Activated CD4-positive, alpha-beta T cell treated with anti-CD3 and anti-CD28 coated beads, Interleukin-2, amount 10 ng/mL, durations not matched to agents 24 days and 14 days (primary cell): ENCODE measurements around the gene DDAH1. TPM values are rescaled to one million over a fixed set of nuclear protein-coding genes. Genes with fewer than 3 reads are reported as not detected.

Source experiments
- DNase-seq: peaks from one replicate; pipeline ENCODE4 v3.0.0; 2022
- H3K27ac Mint-ChIP-seq: one replicate; pipeline ENCODE4 v1.8.0; 2022; ENCODE audit warnings: mild to moderate bottlenecking, mixed read lengths
- H3K27me3 Mint-ChIP-seq: one replicate; pipeline ENCODE4 v1.8.0; 2022; ENCODE audit warnings: mixed read lengths
- H3K36me3 Mint-ChIP-seq: one replicate; pipeline ENCODE4 v1.8.0; 2022; ENCODE audit warnings: low read depth, mild to moderate bottlenecking, mixed read lengths
- H3K4me1 Mint-ChIP-seq: one replicate; pipeline ENCODE4 v1.8.0; 2021; ENCODE audit warnings: mixed read lengths
- H3K4me3 Mint-ChIP-seq: one replicate; pipeline ENCODE4 v1.8.0; 2022; ENCODE audit warnings: mild to moderate bottlenecking, moderate library complexity, mixed read lengths
- H3K9me3 Mint-ChIP-seq: one replicate; pipeline ENCODE4 v1.8.0; 2021; ENCODE audit warnings: mixed read lengths
- intact Hi-C: fragments of 100-400 bp; cut with micrococcal nuclease; formaldehyde crosslinking; loops from one replicate; pipeline ENCODE4 v1.15.1; 2023
- total RNA-seq: library from RNA; stranded (reverse); gene quantifications from 2 replicates; pipeline ENCODE4 v1.2.3, GENCODE V29; 2022

The DDAH1 gene
- total RNA-seq, 1 donor from 2014 or later = not detected

GRCh38 chr1:85289207-85289847, 175.6 kb downstream of the DDAH1 start:
- DNase-seq = no peak
- no peaks in the 10 kb centered on the region for H3K36me3 Mint-ChIP-seq
- H3K4me3 Mint-ChIP-seq = no peak overlapping the region
- H3K4me1 Mint-ChIP-seq = peaks cover 10% of the 10 kb centered on the region
- H3K27me3 Mint-ChIP-seq = peaks cover 48% of the 10 kb centered on the region
- no peak overlapping the region for H3K27ac Mint-ChIP-seq
- intact Hi-C loops = no loop called here
- no peaks in the 10 kb centered on the region for H3K9me3 Mint-ChIP-seq

GRCh38 chr1:85284202-85284601, 180.8 kb downstream of the DDAH1 start:
- Mint-ChIP-seq H3K4me3 (no peak overlapping the region), H3K36me3 (no peaks in the 10 kb centered on the region), H3K4me1 (peaks cover 8% of the 10 kb centered on the region), H3K9me3 (no peaks in the 10 kb centered on the region), H3K27ac (no peak overlapping the region), H3K27me3 (peaks cover 44% of the 10 kb centered on the region)
- DNase-seq = no peak
- intact Hi-C loops = no loop called here

DNA sequence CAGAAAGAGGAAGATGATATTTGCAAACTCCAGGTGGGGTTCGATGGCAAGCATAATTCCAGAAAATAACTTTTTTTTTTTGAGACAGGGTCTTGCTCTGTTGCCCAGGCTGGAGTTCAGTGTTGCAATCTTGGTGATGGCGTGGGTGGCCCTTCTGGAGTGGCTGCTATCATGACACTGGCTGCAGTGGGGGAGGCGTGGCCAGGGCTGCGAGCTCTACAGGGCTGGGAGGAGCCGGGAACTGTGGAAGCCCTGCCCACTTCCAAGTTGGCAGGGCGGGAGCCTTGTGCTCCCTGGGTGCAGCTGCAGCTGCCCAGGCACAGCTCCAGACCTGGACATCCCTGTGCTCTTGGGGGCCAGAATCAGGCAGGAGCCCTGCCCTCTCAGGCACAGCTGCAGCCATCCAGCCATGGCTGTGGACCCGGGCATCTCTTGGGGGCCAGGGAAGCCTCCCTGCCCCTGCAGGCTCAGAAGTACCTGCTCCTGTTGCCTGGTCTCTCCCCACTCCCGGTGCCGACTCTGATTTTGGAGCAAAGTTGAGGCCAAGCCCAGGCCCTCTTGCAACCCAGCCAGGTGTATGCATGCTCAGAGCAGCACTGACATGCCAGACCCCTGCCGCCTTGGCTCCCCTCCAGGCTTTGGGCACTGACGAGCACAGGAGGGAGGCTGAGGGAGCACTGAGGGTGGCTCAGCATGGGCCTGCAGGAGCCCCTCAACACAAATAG, 181.3 kb downstream of the DDAH1 start:
- Mint-ChIP-seq H3K4me3 (no peak overlapping the region), H3K36me3 (no peaks in the 10 kb centered on the region), H3K27ac (no peak overlapping the region), H3K9me3 (no peaks in the 10 kb centered on the region), H3K27me3 (peaks cover 47% of the 10 kb centered on the region), H3K4me1 (peaks cover 14% of the 10 kb centered on the region)
- DNase-seq = no peak
- intact Hi-C loops = no loop called here

- Mint-ChIP-seq H3K4me1 (peaks cover 16% of the 10 kb centered on the region), H3K27me3 (peaks cover 47% of the 10 kb centered on the region), H3K4me3 (no peak overlapping the region), H3K9me3 (no peaks in the 10 kb centered on the region), H3K27ac (no peak overlapping the region), H3K36me3 (no peaks in the 10 kb centered on the region)
- DNase-seq = no peak
- intact Hi-C loops = no loop called here
Measured at GRCh38 chr1:85282424-85282823, 182.5 kb downstream of the DDAH1 start.

- DNase-seq = no peak
- intact Hi-C loops = no loop called here
- H3K9me3 Mint-ChIP-seq = no peaks in the 10 kb centered on the region
- peaks cover 35% of the 10 kb centered on the region for H3K27me3 Mint-ChIP-seq
- H3K27ac Mint-ChIP-seq = no peak overlapping the region
- no peaks in the 10 kb centered on the region for H3K36me3 Mint-ChIP-seq
- no peak overlapping the region for H3K4me3 Mint-ChIP-seq
- peaks cover 20% of the 10 kb centered on the region for H3K4me1 Mint-ChIP-seq
Measured at GRCh38 chr1:85280636-85281035, 184.3 kb downstream of the DDAH1 start.

GRCh38 chr1:85279458-85280080, 185.4 kb downstream of the DDAH1 start:
- intact Hi-C loops = loop anchor here (5.0 kb wide), 3 partner anchors 417 to 707 kb away; partner anchors contain the start of genes CTBS and ZNHIT6
- no peak for DNase-seq
- H3K27me3 Mint-ChIP-seq = peaks cover 34% of the 10 kb centered on the region
- peaks cover 7% of the 10 kb centered on the region for H3K36me3 Mint-ChIP-seq
- peak overlapping the region; percentile 23 for H3K4me3 Mint-ChIP-seq
- H3K4me1 Mint-ChIP-seq = peaks cover 29% of the 10 kb centered on the region
- peak overlapping the region; percentile 59 for H3K27ac Mint-ChIP-seq
- H3K9me3 Mint-ChIP-seq = no peaks in the 10 kb centered on the region

DNA sequence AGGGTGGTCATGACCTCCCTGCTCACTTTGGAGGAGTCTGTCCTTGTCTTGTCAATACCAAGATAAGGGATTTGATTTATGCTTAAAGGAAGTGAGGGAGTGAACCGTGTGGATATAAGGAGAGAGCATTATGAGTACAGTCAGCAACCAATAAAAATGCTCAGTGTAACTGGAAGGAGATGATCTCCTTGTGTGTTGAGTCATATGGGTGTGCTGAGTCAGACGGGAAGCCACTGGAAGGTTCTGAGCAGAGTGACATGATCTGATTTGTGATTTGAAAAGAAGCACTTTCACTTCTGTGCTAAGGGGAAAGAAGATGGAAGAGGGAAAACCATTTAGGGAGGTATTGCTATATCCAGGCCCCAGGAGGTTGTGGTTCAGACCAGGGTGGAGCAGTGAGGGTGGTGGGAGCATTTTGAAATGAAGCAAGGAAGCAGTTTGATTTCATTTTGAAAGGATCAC, 186.1 kb downstream of the DDAH1 start:
- DNase-seq = peak; percentile 80
- intact Hi-C loops = loop anchor here (5.0 kb wide), 3 partner anchors 417 to 707 kb away; partner anchors contain the start of genes CTBS and ZNHIT6
- peaks cover 31% of the 10 kb centered on the region for H3K27me3 Mint-ChIP-seq
- H3K4me1 Mint-ChIP-seq = peaks cover 34% of the 10 kb centered on the region
- H3K4me3 Mint-ChIP-seq = peak overlapping the region; percentile 23
- H3K27ac Mint-ChIP-seq = peak overlapping the region; percentile 31
- peaks cover 12% of the 10 kb centered on the region for H3K36me3 Mint-ChIP-seq
- no peaks in the 10 kb centered on the region for H3K9me3 Mint-ChIP-seq

DNA sequence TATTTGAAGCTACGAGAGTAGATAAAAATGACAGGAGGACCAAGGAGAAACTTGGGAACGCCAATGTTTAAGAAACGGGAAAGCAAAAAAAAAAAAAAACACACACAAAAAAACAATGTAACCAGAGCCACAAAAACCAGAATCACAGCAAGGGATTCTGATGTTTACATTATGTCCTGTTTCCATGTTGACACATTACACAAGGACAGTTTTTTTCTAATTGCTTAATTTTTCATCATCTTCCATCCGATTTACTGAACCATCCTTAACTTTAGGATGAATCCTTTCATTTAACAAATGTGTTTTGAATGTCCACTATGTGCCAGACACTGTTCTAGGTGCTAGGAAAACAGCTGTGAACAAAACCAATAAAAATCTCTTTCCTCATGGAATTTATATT, 187.2 kb downstream of the DDAH1 start:
- DNase-seq = no peak
- no peaks in the 10 kb centered on the region for H3K9me3 Mint-ChIP-seq
- H3K4me3 Mint-ChIP-seq = no peak overlapping the region
- intact Hi-C loops = loop anchor here (2.0 to 5.0 kb wide), 4 partner anchors 416 to 771 kb away; partner anchors contain the start of genes CTBS, GNG5, SPATA1 and ZNHIT6
- peaks cover 45% of the 10 kb centered on the region for H3K4me1 Mint-ChIP-seq
- peaks cover 22% of the 10 kb centered on the region for H3K36me3 Mint-ChIP-seq
- H3K27ac Mint-ChIP-seq = no peak overlapping the region
- peaks cover 28% of the 10 kb centered on the region for H3K27me3 Mint-ChIP-seq

GRCh38 chr1:85276978-85277639, 187.8 kb downstream of the DDAH1 start:
- peaks cover 46% of the 10 kb centered on the region for H3K4me1 Mint-ChIP-seq
- H3K4me3 Mint-ChIP-seq = peak overlapping the region; percentile 84
- H3K27ac Mint-ChIP-seq = peak overlapping the region; percentile 91
- no peak for DNase-seq
- peaks cover 24% of the 10 kb centered on the region for H3K27me3 Mint-ChIP-seq
- intact Hi-C loops = loop anchor here (1.0 to 5.0 kb wide), 6 partner anchors 18 to 770 kb away; partner anchors contain the start of genes C1orf52, CTBS, GNG5 and SPATA1
- H3K9me3 Mint-ChIP-seq = no peaks in the 10 kb centered on the region
- H3K36me3 Mint-ChIP-seq = peaks cover 23% of the 10 kb centered on the region

- peak; percentile 100 for DNase-seq
- Mint-ChIP-seq H3K27me3 (peaks cover 20% of the 10 kb centered on the region), H3K4me3 (peak within 1 kb of the TSS; percentile 84), H3K27ac (peak within 1 kb of the TSS; percentile 91), H3K4me1 (peaks cover 46% of the 10 kb centered on the region), H3K36me3 (peaks cover 25% of the 10 kb centered on the region), H3K9me3 (no peaks in the 10 kb centered on the region)
- intact Hi-C loops = loop anchor here (1.0 to 5.0 kb wide), 6 partner anchors 17 to 770 kb away; partner anchors contain the start of genes C1orf52, CTBS, GNG5 and SPATA1
Measured at GRCh38 chr1:85276215-85276977, 188.6 kb downstream of the DDAH1 start, which contains the start of gene BCL10. Gene BCL10, minus strand, starts transcription at chr1:85276632. Its CDS starts 280 bp downstream, at chr1:85276352.

DNA sequence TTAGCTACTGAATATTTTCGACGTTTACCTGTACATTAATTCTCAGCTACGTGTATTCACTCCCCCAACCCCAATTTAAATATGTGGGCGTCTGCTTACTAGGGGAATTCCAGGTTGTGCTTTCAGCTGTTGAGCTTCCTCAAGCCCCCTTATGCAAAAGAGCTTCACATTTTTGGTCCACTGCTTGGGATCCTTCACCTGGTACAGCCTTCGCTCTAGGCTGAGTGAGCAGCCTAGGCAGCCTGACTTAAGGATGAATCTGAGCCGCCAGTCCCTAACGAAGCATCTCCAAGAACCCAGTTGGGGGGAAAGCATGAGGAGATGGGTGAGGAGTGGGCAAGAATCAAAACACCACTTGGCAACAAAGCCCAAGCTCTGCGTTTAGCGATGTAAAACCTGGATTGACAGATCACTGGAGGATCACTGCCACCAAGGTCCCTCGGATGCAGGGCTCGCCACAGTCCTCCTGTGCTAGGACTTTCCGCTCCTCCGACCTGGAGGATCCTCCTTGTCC, 189.2 kb downstream of the DDAH1 start:
- peaks cover 46% of the 10 kb centered on the region for H3K4me1 Mint-ChIP-seq
- H3K27me3 Mint-ChIP-seq = peaks cover 14% of the 10 kb centered on the region
- no peaks in the 10 kb centered on the region for H3K9me3 Mint-ChIP-seq
- intact Hi-C loops = loop anchor here (1.0 to 5.0 kb wide), 6 partner anchors 16 to 769 kb away; partner anchors contain the start of genes C1orf52, CTBS, GNG5 and SPATA1
- DNase-seq = peak; percentile 78
- H3K36me3 Mint-ChIP-seq = peaks cover 30% of the 10 kb centered on the region
- peak overlapping the region; percentile 84 for H3K4me3 Mint-ChIP-seq
- peak overlapping the region; percentile 91 for H3K27ac Mint-ChIP-seq

DNA sequence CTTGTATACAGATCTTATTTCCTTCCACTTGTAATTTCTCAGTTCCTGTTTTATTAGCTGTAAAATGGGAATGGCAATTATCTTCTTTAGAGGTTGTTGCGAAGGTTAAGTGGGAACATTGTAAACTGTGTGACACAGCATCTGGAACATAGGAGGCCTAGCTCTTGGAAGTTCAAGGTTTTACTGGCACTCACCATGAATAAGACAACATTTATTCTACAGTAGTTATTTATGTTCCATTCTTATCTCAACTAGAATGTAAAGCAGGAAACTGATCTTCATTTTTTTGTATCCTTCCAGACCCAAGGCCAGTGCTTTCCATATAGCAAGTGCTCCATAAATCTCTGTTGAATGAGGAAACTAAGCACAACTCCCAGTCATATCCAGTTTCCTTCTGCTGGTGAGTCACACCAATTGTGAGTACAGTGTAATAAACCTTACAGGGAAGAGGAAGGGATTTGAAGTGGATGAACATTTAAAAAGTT, 189.9 kb downstream of the DDAH1 start:
- no peaks in the 10 kb centered on the region for H3K9me3 Mint-ChIP-seq
- intact Hi-C loops = loop anchor here (5.0 kb wide), 3 partner anchors 413 to 703 kb away; partner anchors contain the start of genes CTBS and ZNHIT6
- H3K27me3 Mint-ChIP-seq = peaks cover 8% of the 10 kb centered on the region
- peak overlapping the region; percentile 91 for H3K27ac Mint-ChIP-seq
- DNase-seq = no peak
- peaks cover 34% of the 10 kb centered on the region for H3K36me3 Mint-ChIP-seq
- peak overlapping the region; percentile 84 for H3K4me3 Mint-ChIP-seq
- H3K4me1 Mint-ChIP-seq = peaks cover 46% of the 10 kb centered on the region
